Adrenal gland (tissue), 12 donors: ENCODE measurements around the gene FOXA1. TPM values are rescaled to one million over a fixed set of nuclear protein-coding genes. Genes with fewer than 3 reads are reported as not detected.

Experiments used
- DNase-seq, 7 donors: peaks; one replicate each; pipeline ENCODE4 v3.0.0-alpha.2; 2019 to 2020
- H3K27ac ChIP-seq, 5 donors: fragments of 200-600 bp; sonication (generic) in 4 of 5; 1 replicate in 3 of 5; 2 replicates in 2 of 5; pipeline versions ENCODE4 v1.5.1 to v1.8.0; 2016 to 2020; ENCODE audit warnings: mild to moderate bottlenecking in 1 of 5
- H3K27me3 ChIP-seq: fragments of 200-600 bp; 2 replicates; pipeline ENCODE4 v1.8.0; 2021
- H3K36me3 ChIP-seq, 2 donors: fragments of 200-600 bp; replicated peaks in 1 of 2; 1 replicate in 1 of 2; 2 replicates in 1 of 2; pipeline versions ENCODE4 v1.5.1 to v1.8.0; 2018 to 2022
- H3K4me1 ChIP-seq, 2 donors: fragments of 200-600 bp; replicated peaks in 1 of 2; 1 replicate in 1 of 2; 2 replicates in 1 of 2; pipeline versions ENCODE4 v1.5.1 to v1.8.0; 2018 to 2021
- H3K4me3 ChIP-seq, 4 donors: fragments of 200-600 bp; sonication (generic) in 3 of 4; one replicate each; pipeline ENCODE4 v1.5.1; 2016 to 2018
- H3K9me3 ChIP-seq, 3 donors: fragments of 200-600 bp; sonication (generic) in 1 of 3; replicated peaks in 1 of 3; 1 replicate in 2 of 3; 2 replicates in 1 of 3; pipeline versions ENCODE4 v1.5.1 to v1.8.0; 2016 to 2021
- CTCF ChIP-seq, 6 experiments: fragments of 450-650 bp in 4 of 6; fragments of 200-600 bp in 2 of 6; sonication (generic) in 1 of 6; IDR thresholded peaks; 1 replicate in 5 of 6; 2 replicates in 1 of 6; pipeline versions ENCODE4 v1.5.1 to v1.8.0; 2016 to 2021; ENCODE audit warnings: antibody characterized with exemption in 6 of 6, mild to moderate bottlenecking in 2 of 6, moderate library complexity in 1 of 6
- POLR2A ChIP-seq, 2 donors: fragments of 450-650 bp; IDR thresholded peaks; one replicate each; pipeline ENCODE4 v1.6.1; 2017; ENCODE audit warnings: antibody characterized with exemption in 2 of 2, mild to moderate bottlenecking in 2 of 2, moderate library complexity in 1 of 2
- WGBS, 4 donors: extraction: QIAGEN DNeasy Blood & Tissue Kit in 2 of 4; methylation state at CpG; one replicate each; pipeline versions ENCODE4 v1.1.5 to v1.1.7; 2013 to 2017; 5-methylcytosine and 5-hydroxymethylcytosine counted together
- intact Hi-C, 2 donors: fragments of 100-400 bp; cut with DNase I; formaldehyde crosslinking; loops; one replicate each; pipeline versions ENCODE4 v1.14.1 to v1.15.0; 2022 to 2023
- polyA plus RNA-seq, 3 donors: library from polyadenylated mRNA; stranded (reverse); fragments of 200-250 nt in 2 of 3; fragments of 350-450 nt in 1 of 3; fragmentation: Illumina TruSeq in 1 of 3; extraction: RNeasy Lipid Tissue Mini Kit (QIAGEN cat#74804) in 1 of 3; gene quantifications; one replicate each; pipeline ENCODE4 v1.2.3, GENCODE V29; 2013 to 2014
- total RNA-seq, 9 donors: library from RNA; depleted of rRNA in 4 of 9; stranded (reverse); fragments of >200 nt in 4 of 9; fragments of 120-200 nt in 1 of 9; fragmentation: NEBNext Ultra II Directional in 1 of 9; extraction: Animal tissue kit (Norgen Biotek cat#: 25700) in 1 of 9; gene quantifications; one replicate each; pipeline versions ENCODE4 v1.1.0 to v1.2.4, GENCODE V29; 2013 to 2023
- donor health status: healthy with polysubstance abuse.
- donor health status: Bipolar disorder and iron deficiency.
- donor health status: DM: yes; HTN: yes; CAD: no.
- donor health status: DM: no; HTN: no; CAD: no.
- donor health status: DM: no; HTN: no; CAD: no.
- donor health status: DM: yes; HTN: yes; CAD: no.

The FOXA1 gene
- total and polyA plus RNA-seq, 12 donors = 0.03 to 3.0 (median 0.32) TPM; not detected in 1

GRCh38 chr14:37601865-37602264 is 6.8 kb upstream of the FOXA1 start:
- intact Hi-C loops = no loop called here
- H3K36me3 ChIP-seq = no peaks in the 10 kb centered on the region
- WGBS, 4 donors = 9 to 10% (median 9%) methylated on average over 21 to 22 of the region's 22 CpGs
- H3K4me3 ChIP-seq = no peak overlapping the region
- peaks cover 0 to 6% of the 10 kb centered on the region in 2 donors for H3K4me1 ChIP-seq
- DNase-seq = no peak
- peaks cover 76% of the 10 kb centered on the region for H3K27me3 ChIP-seq
- no peak for TF ChIP-seq POLR2A (IDR thresholded peaks at IDR 0.05)
- TF ChIP-seq CTCF (IDR thresholded peaks at IDR 0.05) = no peak
- H3K27ac ChIP-seq = no peak overlapping the region
- H3K9me3 ChIP-seq = no peaks in the 10 kb centered on the region

GRCh38 chr14:37600880-37601741 is 6.1 kb upstream of the FOXA1 start:
- intact Hi-C loops = no loop called here
- 24 to 46% (median 33%) methylated on average over 4 of the region's 4 CpGs for WGBS, 4 donors
- no peaks in the 10 kb centered on the region for H3K36me3 ChIP-seq
- TF ChIP-seq POLR2A (IDR thresholded peaks at IDR 0.05) (no peak), CTCF (IDR thresholded peaks at IDR 0.05) (no peak)
- peaks cover 84% of the 10 kb centered on the region for H3K27me3 ChIP-seq
- no peak overlapping the region for H3K4me3 ChIP-seq
- H3K9me3 ChIP-seq = no peaks in the 10 kb centered on the region
- H3K27ac ChIP-seq = no peak overlapping the region
- H3K4me1 ChIP-seq = peaks cover 2 to 7% of the 10 kb centered on the region in 2 donors
- DNase-seq = no peak

GRCh38 chr14:37599507-37600368 is 4.7 kb upstream of the FOXA1 start:
- Histone ChIP-seq H3K4me1 (peaks cover 12 to 16% of the 10 kb centered on the region in 2 donors), H3K4me3 (no peak overlapping the region), H3K9me3 (no peaks in the 10 kb centered on the region), H3K36me3 (no peaks in the 10 kb centered on the region), H3K27ac (no peak overlapping the region), H3K27me3 (peaks cover 91% of the 10 kb centered on the region)
- 1 to 9% (median 3%) methylated on average over 16 to 57 of the region's 57 CpGs for WGBS, 4 donors
- DNase-seq = no peak
- intact Hi-C loops = loop anchor here in 1 of 2 donors (10.0 kb wide), 1 partner anchor 355 kb away; no protein-coding TSS in a partner anchor
- no peak for TF ChIP-seq CTCF (IDR thresholded peaks at IDR 0.05)
- no peak for TF ChIP-seq POLR2A (IDR thresholded peaks at IDR 0.05)
